Dedifferentiated amniotic fluid mesenchymal stem cell (primary cell): ENCODE measurements around the gene ALKBH7.
A peak's percentile ranks its signal among the peaks of the same experiment; 100 is the strongest.
"Not testable (repeated sequence)": the region's sequence is repeated elsewhere in the genome, so short reads cannot be mapped to it uniquely, and the experiment has no call there.

Experiments
- DNase-seq: peaks from one replicate; pipeline ENCODE4 v3.0.0-alpha.2; 2016; ENCODE audit errors: extremely low spot score

The ALKBH7 gene

GRCh38 chr19:6400062-6400944, 27.7 kb downstream of the ALKBH7 start:
- DNase-seq = not testable (repeated sequence)

- DNase-seq = no peak
Observed at GRCh38 chr19:6402058-6402457, 29.5 kb downstream of the ALKBH7 start.

GRCh38 chr19:6402837-6403608, 30.4 kb downstream of the ALKBH7 start:
- no peak for DNase-seq

- no peak for DNase-seq
Observed at GRCh38 chr19:6406401-6406800, 33.8 kb downstream of the ALKBH7 start.

DNA sequence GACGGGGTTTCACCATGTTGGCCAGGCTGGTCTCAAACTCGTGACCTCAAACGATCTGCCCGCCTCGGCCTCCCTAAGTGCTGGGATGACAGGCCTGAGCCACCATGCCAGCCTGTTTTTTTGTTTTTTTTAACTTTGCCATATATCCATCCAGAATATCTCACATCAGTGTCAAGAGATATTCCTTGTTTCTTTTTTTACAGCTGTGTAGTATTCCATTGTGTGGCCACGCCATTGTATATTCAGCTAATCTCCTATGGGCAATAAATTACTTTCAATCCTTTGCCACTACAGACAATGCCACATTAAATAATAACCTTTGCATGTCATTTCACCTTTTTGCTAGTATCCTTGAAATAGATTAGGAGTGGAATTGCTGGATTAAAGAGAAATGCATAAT, 36.8 kb downstream of the ALKBH7 start:
- DNase-seq = no peak

GRCh38 chr19:6412061-6412446, 39.5 kb downstream of the ALKBH7 start:
- no peak for DNase-seq

- DNase-seq = no peak
Observed at GRCh38 chr19:6412447-6413091, 40.0 kb downstream of the ALKBH7 start.

DNA sequence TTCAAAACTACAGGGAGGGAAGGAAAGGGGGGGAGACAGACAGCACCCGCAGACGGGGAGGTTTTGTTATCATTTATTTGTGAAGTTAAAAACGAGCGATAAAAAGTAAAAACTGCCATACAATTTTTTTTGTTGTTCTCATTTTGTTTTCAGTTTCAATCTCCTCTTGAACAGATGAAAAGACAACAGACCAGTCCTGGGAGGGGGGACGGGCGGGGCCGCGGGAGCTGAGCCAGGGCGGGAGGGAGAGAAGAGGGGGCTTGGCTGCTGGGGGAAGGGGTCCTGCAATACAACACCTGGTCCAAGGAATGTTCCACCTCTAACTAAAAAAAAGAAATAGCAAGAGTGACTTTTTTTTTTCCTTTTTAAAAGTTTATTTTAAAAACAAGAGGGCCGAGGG, 40.7 kb downstream of the ALKBH7 start:
- DNase-seq = no peak

DNA sequence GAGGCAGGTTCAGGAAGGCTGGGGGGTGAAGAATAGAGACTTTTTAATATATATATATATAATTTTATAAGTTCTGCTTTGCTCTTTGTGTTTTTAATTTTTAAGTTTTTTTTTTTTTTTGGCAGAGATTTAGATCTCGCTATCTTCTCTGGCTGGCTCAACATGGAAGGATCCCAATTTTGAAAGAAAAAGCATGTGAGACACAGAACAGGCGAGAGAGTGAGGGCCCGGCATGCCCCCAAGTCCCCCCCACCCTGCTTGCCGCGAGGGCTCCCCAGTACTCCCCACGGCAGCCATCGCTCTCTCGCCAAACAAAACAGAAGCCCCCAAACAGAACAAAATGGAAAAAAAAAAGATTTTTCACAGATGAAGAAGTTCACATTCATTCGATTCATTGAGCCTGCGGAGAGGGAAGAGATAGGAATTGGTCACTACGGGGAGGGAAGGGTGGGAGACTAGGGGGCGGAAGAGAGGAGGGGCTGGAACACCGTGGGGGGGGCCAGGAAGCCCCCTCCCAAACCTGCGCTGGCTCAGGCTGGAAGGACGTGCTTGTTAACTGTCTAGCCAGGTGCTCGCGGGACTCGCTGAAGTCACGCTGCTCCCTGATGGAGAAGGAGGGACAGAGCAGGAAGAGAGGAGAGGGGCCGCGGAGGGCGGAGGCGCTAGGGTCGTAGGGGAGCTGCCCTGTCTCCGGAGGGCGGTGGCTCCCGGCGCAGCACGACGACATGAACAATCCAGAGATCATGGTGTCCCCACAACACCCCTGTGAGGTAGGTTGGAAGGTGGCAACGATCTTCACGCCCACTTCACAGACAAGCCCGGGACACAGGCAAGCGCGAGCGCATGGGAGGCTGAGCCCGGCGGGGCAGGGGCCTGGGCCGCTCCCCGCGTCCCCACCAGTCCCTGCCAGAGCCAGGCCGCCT, 41.4 kb downstream of the ALKBH7 start:
- DNase-seq = no peak

GRCh38 chr19:6414793-6415590, 42.4 kb downstream of the ALKBH7 start:
- no peak for DNase-seq

GRCh38 chr19:6415591-6416190, 43.1 kb downstream of the ALKBH7 start:
- DNase-seq = no peak

DNA sequence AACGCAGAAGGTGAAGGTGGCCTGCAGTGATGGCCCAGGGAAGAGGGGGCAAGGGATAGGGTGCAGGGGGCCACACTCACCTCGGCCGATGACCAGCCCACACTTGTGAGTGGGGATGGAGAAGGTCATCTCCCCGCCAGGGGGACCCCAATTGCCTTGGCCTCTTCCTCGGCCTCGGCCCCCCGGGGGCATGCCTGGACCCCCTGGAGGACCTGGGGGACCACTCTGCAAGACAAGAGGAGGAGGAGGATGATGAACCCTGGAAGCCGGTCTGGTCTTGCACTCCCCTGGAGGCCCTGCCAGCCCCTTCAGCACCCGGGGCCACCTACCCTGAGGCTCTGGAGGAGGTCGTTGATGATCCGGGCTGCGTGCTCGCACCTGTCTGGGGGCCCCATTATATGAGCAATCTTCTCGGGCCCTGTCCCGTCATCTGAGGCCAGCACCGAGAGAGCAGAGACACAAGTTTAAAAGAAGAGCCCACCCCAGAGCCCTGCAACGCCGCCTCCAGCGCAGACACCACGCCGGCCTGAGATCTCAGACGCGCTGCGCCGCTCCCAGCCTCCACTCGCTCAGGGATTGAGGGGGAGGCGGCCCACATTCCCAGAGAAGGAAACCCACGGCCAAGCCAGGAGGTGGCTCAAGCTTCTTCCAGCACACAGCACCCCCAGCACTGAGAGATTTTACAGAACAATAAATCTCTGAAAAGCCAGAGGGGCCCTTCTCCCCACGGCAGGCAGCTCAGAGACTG, 44.2 kb downstream of the ALKBH7 start:
- DNase-seq = no peak

DNA sequence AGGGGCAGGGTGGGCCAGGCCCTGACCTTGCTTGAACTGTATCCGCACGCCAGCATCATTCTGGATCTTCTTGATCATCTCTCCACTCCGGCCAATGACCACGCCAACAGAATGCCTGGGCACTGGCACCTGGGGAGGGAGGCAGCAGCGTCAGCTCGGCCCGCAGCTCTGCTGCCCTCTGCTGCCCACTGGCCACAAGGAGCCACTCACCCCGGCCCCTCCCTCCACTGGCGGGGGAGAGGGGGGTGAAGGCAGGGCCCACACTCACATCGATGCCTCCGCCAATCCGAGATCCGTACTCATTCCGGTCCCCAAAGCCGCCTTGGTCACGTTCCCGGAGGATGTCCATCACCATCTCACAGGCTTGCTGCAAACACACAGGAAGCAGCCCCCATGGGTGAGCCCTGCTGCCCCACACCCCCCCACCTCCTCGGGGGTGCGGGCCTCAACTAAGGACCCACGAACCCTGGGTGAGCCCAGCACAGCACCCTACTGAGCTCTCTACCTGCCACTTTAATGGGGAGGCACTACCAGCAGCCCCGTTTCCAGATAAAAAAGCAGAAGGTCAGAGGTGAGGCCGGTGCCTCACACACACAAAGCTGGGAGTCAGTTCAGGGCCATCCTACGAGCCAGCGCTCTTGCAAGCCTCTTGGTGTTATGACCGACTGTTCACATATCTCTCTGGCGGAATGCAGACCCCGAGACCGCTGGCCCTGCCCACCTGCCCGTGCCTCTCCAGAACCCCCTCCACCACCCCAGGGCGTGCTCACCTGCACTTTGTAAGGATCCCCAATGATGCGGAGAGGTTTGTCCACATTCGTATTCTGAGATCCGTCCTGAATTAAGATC, 45.3 kb downstream of the ALKBH7 start:
- no peak for DNase-seq

DNA sequence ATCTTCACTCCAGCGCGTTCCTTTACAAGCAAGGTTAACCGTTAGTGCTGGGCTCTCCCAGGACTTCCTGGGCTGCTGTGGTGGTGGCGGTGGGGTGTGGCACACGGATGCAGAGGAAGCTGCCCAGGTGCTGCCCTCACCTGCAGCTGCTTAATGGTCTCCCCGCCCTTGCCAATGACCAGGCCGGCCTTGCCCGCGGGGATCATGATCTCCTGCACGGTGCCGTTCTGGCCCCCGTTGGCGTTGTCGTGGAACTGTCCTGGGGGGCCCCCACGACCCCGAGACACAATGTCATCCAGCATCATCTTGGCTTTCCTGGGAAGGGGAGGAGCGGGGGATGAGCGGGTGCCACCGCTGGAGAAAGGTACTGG, 46.0 kb downstream of the ALKBH7 start:
- no peak for DNase-seq

DNA sequence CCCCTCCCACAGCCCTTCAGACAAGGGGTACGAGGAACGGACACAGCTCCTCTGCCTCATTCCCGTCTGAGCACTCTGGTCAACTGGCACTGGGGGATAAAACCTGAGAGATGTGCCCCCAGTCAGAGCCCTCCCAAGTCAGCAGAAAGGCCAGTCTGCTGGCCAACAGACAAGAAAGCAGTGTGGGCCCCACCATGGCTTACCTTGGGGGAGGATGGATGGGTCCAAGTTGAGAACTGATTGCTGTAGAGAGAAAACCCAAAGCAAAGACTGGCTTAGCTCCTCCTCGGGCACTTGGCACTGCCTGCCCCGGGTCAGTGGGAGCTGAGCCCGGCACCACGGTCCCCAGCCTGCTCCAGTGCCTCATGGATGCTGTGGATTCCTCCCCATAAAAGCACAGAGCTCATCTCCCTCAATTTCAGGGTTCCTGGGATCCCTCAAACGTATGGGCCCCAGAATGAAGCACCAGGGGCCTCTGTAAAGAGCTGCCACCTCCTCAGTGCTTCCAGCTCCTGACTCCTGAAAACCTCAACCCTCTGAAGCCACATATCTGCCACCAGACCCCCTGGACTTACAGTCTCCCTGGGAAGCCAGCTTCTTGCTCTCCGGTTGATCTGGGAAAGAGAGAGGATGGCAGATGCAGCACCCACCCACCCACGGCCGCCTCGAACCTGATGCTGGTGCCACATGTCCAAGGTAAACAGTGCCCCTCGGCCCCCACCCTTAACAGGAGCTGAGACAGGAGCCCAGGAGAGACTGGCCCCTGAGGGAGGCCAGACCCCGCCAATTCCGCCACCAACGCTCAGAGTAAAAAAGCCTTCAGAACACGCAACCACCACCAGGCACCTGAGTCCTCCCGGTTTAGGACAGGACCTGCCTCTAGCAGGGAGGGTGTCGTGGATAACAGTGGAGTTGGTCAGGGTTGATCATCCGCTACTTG, 48.8 kb downstream of the ALKBH7 start:
- no peak for DNase-seq

- peak; percentile 17 for DNase-seq
Observed at GRCh38 chr19:6423499-6424194, 51.1 kb downstream of the ALKBH7 start.
